ENCODE results near the gene RILPL2.
"Not testable (repeated sequence)": the region's sequence is repeated elsewhere in the genome, so short reads cannot be mapped to it uniquely, and the experiment has no call there.

The RILPL2 gene

GRCh38 chr12:123449249-123449733 is 12.8 kb upstream of the RILPL2 start:
- no peak for DNase-seq

GRCh38 chr12:123446333-123446713 is 9.8 kb upstream of the RILPL2 start:
- DNase-seq = no peak

DNA sequence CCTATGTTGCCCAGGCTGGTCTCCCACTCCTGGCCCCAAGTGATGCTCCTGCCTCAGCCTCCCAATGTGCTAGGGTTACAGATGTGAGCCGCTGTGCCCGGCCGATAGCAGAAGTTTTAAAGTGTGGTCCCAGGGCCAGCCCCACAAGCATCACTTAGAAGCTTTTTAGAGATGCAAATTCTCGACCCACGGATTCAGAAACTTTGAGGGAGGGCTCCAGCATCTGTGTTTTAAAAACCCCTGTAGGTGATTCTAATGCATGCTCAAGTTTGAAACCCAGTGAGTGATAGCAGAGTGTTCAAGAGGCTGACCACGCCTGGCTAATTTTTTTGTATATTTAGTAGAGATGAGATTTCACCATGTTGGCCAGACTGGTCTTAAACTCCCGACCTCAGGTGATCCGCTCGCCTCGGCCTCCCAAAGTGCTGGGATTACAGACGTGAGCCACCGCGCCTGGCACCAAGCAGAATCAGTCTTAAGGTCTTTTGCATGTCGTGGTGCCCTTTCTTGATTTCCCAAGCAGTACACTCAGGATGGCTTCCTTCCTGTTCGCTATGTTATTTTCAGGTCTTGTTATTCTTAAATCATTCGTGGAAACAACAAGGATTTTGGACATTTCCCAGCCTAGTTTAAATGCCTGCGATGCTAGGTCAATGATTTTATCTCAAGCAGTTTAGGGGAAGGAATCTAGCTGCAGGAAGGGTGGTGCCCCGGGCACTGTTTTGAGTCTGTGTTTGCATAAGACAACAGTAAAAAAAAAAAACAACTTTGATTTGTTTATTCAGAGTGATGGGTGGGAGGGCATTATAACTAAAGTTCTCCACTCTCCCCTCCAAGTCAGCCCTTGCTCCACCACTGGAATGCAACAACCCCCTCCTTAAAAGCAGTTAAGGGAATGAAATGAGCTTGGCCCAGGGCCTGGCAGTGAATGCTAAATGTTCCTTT is 9.2 kb upstream of the RILPL2 start:
- DNase-seq = no peak

DNA sequence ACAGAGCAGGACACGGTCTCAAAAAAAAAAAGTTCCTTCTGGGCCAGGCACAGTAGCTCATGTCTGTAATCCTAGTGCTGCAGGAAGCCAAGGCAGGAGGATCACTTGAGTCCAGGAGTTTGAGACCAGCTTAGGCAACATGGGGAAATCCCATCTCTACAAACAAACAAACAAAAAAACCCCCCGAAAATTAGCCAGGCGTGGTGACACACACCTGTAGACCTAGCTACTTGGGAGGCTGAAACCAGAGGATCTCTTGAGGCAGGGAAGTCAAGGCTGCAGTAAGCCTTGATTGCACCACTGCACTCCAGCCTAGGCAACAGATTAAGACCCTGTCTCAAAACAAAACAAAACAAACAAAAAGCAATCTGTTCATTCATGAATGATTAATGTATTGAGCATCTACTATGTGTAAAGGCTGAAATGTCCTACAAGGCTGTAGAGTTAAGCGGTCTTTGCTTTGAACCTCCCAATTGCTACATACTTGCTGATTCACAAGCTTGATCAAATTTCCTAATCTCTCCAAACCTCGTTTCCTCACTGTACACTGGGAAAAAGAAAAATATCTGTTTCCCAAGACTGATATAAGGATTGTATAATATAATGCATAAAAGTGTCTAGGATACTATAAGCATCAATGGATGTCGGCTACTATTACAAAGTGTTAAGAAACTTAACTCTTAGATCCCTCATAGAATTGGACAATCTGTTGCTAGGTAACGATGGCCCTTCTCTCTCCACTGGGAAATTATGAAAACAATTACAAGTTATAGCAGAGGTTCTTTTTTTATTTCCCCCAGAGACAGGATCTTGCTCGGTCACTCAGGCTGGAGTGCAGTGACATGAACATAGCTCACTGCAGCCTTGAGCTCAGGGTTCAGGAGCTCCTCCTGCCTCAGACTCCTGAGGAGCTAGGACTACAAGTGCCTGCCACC is 7.9 kb upstream of the RILPL2 start:
- no peak for DNase-seq

- DNase-seq = no peak
Measured at GRCh38 chr12:123442774-123443173, 6.3 kb upstream of the RILPL2 start.

DNA sequence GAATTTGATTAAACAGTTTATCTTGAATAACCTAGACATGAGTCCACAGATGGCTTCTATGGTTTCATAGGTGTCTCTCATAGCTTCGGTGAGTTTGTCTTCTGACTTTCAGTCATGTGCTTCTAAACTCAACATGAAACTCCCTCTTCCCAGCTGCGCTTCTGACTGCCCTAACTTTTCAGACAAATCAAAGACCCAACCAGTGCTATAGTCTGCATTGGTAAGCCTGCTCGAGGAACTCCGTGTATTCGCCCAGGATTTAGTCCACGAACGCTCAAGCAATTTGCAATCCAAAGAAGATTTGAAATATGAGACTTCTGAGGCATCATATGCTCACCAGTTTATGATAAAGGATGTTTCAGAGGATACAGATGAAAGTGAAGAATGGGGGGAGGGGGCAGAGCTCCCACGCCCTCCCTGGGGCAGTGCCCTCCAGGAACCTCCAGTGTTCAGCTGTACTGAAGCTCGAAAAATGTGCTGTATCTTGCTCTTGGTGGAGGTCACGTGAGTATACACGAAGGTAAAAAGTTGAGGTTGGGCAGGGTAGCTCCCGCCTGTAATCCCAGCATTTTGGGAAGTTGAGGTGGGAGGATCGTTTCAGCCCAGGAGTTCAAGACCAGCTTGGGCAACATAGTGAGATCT is 5.2 kb upstream of the RILPL2 start:
- no peak for DNase-seq

DNA sequence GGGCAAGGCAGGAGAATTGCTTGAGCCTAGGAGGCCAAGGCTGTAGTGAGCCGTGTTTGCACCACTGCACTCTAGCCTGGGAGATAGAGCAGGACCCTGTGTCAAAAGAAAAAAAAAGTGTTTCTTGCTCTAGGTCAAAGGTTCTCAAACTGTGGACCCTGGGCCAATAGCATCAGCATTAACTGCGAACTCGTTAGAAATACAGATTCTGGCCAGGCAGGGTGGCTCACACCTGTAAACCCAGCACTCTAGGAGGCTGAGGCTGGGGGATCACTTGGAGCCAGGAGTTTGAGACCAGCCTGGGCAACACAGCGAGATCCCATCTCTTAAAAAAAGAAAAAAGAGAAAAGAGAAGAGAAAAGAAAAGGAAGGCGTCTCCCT is 858 bp downstream of the RILPL2 start:
- no peak for DNase-seq

GRCh38 chr12:123433615-123434014 is 2.9 kb downstream of the RILPL2 start:
- no peak for DNase-seq

DNA sequence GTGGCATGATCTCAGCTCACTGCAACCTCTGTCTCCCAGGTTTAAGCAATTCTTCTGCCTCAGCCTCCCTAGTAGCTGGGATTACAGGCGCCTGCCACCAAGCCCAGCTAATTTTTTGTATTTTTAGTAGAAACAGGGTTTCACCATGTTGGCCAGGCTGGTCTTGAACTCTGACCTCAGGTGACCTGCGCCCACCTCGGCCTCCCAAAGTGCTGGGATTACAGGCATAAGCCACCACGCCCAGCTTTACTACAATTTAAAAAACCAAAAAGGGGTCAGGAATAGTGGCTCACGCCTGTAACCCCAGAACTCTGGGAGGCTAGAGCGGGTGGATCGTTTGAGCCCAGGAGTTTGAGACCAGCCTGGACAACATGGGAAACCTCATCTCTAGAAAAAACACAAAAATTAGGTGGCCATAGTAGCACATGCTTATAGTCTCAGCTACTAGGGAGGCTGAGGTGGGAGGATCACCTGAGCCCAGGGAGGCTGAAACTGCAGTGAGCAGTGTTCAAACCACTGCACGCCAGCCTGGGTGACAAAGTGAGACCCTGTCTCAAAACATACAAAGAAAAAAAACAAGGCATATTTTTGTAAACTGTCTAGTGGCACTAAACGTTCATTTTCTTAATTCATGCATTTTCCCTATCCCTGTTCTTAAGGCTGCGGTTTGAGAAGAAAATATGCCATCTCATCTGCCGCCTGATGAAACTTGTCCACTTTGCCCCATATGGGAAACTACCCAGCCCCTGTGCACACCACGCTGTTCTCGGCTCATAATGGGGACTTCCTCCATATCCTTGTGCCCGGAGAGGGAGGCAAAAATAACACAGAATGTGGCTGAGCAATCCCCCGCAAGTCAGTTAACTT is 4.3 kb downstream of the RILPL2 start:
- not testable (repeated sequence) for DNase-seq

GRCh38 chr12:123429101-123429500 is 7.4 kb downstream of the RILPL2 start:
- not testable (repeated sequence) for DNase-seq

- no peak for DNase-seq
Measured at GRCh38 chr12:123428591-123428990, 7.9 kb downstream of the RILPL2 start.

DNA sequence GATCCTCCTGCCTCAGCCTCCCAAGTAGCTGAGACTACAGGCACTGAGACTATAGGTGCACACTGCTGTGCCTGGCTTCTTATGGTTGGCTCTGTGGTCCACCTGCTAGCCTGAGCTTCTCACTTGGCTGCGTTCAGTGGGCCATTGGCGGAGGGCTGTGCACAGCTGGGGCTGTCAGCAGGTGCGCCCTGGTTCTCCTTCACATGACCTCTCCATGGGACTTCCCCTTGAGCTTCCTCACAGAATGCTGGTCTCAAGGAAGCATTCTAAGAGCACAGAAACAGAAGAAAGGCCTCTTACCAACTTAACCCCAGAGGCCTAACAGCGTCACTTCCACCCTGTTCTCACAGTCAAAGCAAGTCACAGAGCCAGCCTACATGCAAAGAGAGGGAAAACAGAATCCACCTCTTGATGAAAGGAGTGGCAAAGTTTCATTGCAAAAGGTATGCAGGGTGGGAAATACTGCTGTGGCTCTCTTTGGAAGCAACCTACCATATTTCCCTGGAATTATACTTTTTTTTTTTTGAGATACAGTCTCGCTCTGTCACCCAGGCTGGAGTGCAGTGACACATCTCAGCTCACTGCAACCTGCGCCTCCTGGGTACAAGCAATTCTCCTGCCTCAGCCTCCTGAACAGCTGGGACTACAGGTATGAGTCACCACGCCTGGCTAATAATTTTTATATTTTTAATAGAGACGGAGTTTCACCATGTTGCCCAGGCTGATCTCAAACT is 9.3 kb downstream of the RILPL2 start:
- DNase-seq = no peak

GRCh38 chr12:123421314-123421713 is 15.2 kb downstream of the RILPL2 start:
- DNase-seq = no peak

DNA sequence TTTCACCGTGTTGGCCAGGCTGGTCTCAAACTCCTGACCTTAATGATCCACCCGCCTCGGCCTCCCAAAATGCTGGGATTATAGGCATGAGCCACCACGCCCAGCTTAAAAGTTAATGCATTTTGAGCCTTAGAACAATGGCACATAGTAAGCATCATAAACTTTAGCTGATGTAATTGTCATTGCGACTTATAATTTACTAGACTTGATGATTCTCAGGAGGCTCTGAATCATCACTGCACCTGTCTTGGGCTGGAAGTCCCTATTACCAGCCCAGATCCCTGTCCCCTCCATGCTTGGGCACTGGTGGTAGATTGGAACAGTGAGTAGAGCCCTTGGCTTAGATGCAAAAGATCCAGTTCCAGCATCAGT is 26.5 kb downstream of the RILPL2 start:
- DNase-seq = no peak

DNA sequence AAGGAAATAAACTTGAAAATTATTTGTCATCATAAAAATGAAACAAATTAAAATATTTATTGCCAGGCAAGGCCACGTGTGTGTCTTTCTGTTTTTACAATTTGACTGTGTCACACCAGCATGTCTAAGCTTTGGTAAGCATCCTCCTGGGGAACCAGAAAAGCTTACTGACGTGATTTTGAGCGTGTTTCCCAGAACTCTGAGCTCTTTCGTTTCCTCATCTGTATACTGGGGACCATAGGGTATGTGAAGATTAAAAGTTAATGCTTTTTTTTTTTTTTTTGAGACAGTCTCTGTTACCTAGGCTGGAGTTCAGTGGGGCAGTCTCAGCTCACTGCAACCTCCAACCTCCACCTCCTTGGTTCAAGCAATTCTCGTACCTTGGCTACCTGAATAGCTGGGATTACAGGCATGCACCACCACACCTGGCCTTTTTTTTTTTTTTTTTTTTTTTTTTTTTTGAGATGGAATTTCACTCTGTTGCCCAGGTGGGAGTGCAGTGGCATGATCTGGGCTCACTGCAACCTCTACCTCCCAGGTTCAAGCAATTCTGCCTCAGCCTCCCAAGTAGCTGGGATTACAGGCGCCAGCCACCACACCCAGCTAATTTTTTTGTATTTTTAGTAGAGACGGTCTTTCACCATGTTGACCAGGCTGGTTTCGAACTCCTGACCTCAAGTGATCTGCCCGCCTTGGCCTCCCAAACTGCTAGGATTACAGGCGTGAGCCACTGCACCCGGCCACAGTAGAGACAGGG is 27.0 kb downstream of the RILPL2 start:
- not testable (repeated sequence) for DNase-seq

DNA sequence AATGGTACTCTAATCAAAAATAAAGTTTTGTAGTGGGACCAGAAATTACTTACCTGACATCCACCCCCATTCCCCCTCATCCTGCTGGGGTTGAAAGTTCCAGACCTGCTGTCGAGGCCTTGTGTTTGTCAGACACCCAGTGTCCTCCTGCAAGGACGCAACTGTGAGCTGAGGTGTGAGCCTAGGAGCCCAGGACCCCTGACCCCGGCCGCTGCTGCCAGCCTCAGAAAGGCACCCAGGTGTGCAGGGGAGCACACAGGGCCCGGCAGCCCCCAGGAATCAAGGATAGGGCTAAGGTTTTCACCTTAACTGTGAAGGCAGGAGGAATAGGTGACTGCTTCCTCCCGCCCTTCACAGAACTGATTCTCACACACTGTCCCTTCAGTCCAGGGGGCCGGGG is 27.9 kb downstream of the RILPL2 start:
- not testable (repeated sequence) for DNase-seq

DNA sequence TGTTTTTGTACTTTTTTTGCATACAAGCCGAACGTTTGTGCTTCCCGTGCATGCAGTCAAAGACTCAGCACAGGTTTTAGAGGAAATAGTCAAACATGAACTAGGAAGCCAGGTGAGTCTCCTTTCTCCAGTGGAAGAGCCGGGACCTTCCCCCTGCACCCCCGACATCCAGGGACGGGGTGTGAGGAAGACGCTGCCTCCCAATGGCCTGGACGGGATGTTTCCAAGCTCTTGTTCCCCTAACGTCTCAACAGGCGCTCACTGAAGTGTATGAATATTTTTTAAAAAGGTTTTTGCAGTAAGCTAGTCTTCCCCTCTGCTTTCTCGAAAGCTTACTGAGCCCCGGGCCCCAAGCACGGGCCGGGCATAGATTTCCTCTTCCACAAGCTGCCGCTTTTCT is 28.6 kb downstream of the RILPL2 start:
- DNase-seq = not testable (repeated sequence)

DNA sequence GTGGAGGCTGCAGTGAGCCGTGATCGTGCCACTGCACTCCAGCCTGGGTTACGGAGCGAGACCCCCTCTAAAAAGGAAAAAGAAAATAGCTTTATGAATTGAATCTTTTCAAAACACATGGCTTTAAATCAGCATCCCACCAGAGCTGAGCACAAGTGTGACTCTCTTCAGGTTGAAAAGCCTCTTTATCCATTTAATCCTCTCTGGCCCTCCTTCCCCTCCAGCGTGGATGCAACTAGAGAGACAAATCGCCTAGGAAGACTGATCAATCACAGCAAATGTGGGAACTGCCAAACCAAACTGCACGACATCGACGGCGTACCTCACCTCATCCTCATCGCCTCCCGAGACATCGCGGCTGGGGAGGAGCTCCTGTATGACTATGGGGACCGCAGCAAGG is 29.2 kb downstream of the RILPL2 start:
- DNase-seq = not testable (repeated sequence)

GRCh38 chr12:123404581-123404980 is 31.9 kb downstream of the RILPL2 start:
- DNase-seq = no peak
